HepG2 (cell line): Measurements from ENCODE around the gene MTR. TPM values are rescaled to one million over a fixed set of nuclear protein-coding genes. Genes with fewer than 3 reads are reported as not detected.

ENCODE experiments used
- ATAC-seq: fragments of 200-7000 bp; cut with Tn5 transposase; 3 replicates; pipeline ENCODE4 v1.9.1; 2020; ENCODE audit warnings: mild to moderate bottlenecking, moderate library complexity
- BruUV-seq: library from RNA; stranded (reverse); fragments of 400-500 nt; replicated peaks from 2 replicates; lab custom pipeline; 2021; lab: Mats Ljungman, UMichigan
- CTCF ChIA-PET: fragments of 300-600 bp; formaldehyde crosslinking; extraction: SDS; loops from one replicate; lab custom pipeline; 2021; ENCODE audit warnings: low total read pairs, inconsistent platforms, low intra/inter-chr PET ratio; lab: Yijun Ruan, JAX
- POLR2A ChIA-PET: fragments of 350-600 bp; sonication (Branson Sonifier 250); formaldehyde crosslinking; loops from one replicate; lab custom pipeline; 2020; ENCODE audit warnings: antibody characterized with exemption, inconsistent platforms; lab: Yijun Ruan, JAX
- DNase-seq: peaks from one replicate; pipeline ENCODE4 v3.0.0-alpha.2; 2015; ENCODE audit warnings: low spot score
- FAIRE-seq: peaks from 3 replicates; lab custom pipeline; 2011; peaks lifted over from hg19 to GRCh38; lab: Jason Lieb, UNC
- H2AFZ ChIP-seq: one replicate; pipeline ENCODE4 v1.6.1; 2011; ENCODE audit warnings: low read length, inconsistent platforms
- H3K27ac ChIP-seq: fragments of 300-600 bp; 3 replicates; pipeline ENCODE4 v1.8.0; 2011; ENCODE audit warnings: mixed run types, mild to moderate bottlenecking, mixed read lengths, low read length, inconsistent platforms; ENCODE audit not compliant: insufficient read depth; ENCODE audit errors: extremely low read length
- H3K27me3 ChIP-seq, 2 experiments: fragments of 200-600 bp in 1 of 2; 2 replicates in 1 of 2; 3 replicates in 1 of 2; pipeline versions ENCODE4 v1.6.0 to v1.8.0; 2011; ENCODE audit warnings: low read length in 2 of 2, mild to moderate bottlenecking in 2 of 2, moderate library complexity in 2 of 2, inconsistent platforms in 1 of 2; ENCODE audit not compliant: insufficient read depth in 2 of 2, control insufficient read depth in 1 of 2
- H3K36me3 ChIP-seq, 2 experiments: fragments of 200-600 bp in 1 of 2; replicated peaks in 1 of 2; 2 replicates in 1 of 2; 3 replicates in 1 of 2; pipeline versions ENCODE4 v1.5.1 to v1.8.0; 2011; ENCODE audit warnings: low read length in 2 of 2, inconsistent platforms in 1 of 2; ENCODE audit not compliant: insufficient read depth in 2 of 2, control insufficient read depth in 1 of 2
- H3K4me1 ChIP-seq: 2 replicates; pipeline ENCODE4 v1.5.1; 2012; ENCODE audit warnings: low read length, inconsistent platforms; ENCODE audit not compliant: insufficient read depth
- H3K4me2 ChIP-seq: 2 replicates; pipeline ENCODE4 v1.6.0; 2011; ENCODE audit warnings: low read depth, low read length, inconsistent platforms
- H3K4me3 ChIP-seq, 3 experiments: fragments of 200-600 bp in 1 of 3; sonication (generic), shearing (Covaris generic) in 1 of 3; replicated peaks in 1 of 3; 2 replicates each; pipeline ENCODE4 v1.5.1; 2011 to 2016; ENCODE audit warnings: low read length in 3 of 3, inconsistent platforms in 2 of 3, low read depth in 2 of 3, mild to moderate bottlenecking in 2 of 3, control low read depth in 1 of 3, mixed read lengths in 1 of 3; ENCODE audit not compliant: insufficient read depth in 1 of 3
- H3K79me2 ChIP-seq: one replicate; pipeline ENCODE4 v1.6.1; 2011; ENCODE audit warnings: low read length, inconsistent platforms; ENCODE audit not compliant: insufficient read depth
- H3K9ac ChIP-seq: 2 replicates; pipeline ENCODE4 v1.6.0; 2011; ENCODE audit warnings: mild to moderate bottlenecking, low read depth, low read length, inconsistent platforms; ENCODE audit not compliant: insufficient read depth
- H3K9me3 ChIP-seq: 2 replicates; pipeline ENCODE4 v1.5.1; 2012; ENCODE audit warnings: mild to moderate bottlenecking, low read length
- H4K20me1 ChIP-seq: 2 replicates; pipeline ENCODE4 v1.6.0; 2011; ENCODE audit warnings: inconsistent platforms, mild to moderate bottlenecking, low read length, moderate library complexity; ENCODE audit not compliant: insufficient read depth
- ATAD3A ChIP-seq: sonication (generic); formaldehyde crosslinking; IDR thresholded peaks from 2 replicates; pipeline ENCODE4 v1.4.0; 2020; ENCODE audit warnings: missing genetic modification reagents
- ATF7-NPFF ChIP-seq: sonication (generic); formaldehyde crosslinking; IDR thresholded peaks from 2 replicates; pipeline ENCODE4 v1.8.1; 2023; ENCODE audit warnings: mild to moderate bottlenecking, low read depth, missing genetic modification reagents, moderate library complexity
- EP300 ChIP-seq, 3 experiments: sonication (generic) in 1 of 3; formaldehyde crosslinking in 1 of 3; IDR thresholded peaks; 2 replicates each; pipeline versions ENCODE4 v1.5.1 to v1.6.1; 2011 to 2020; ENCODE audit warnings: low read depth in 2 of 3, low read length in 2 of 3, borderline replicate concordance in 1 of 3, improper control_type of control experiment in 1 of 3, mild to moderate bottlenecking in 1 of 3, missing genetic modification reagents in 1 of 3, moderate library complexity in 1 of 3
- KDM3A ChIP-seq: IDR thresholded peaks from 2 replicates; pipeline ENCODE4 v1.6.1; 2018; ENCODE audit warnings: low read depth, missing compliant biosample characterization
- PITX1 ChIP-seq: sonication (generic); formaldehyde crosslinking; IDR thresholded peaks from 2 replicates; pipeline ENCODE4 v1.5.1; 2020; ENCODE audit warnings: mild to moderate bottlenecking, missing genetic modification reagents
- RFX1 ChIP-seq: fragments of 450-650 bp; IDR thresholded peaks from 2 replicates; pipeline ENCODE4 v1.6.1; 2017
- SP140L ChIP-seq: sonication (generic); formaldehyde crosslinking; IDR thresholded peaks from 2 replicates; pipeline ENCODE4 v1.4.0; 2020; ENCODE audit warnings: missing genetic modification reagents, borderline replicate concordance
- ZNF552 ChIP-seq: sonication (generic); formaldehyde crosslinking; IDR thresholded peaks from 2 replicates; pipeline ENCODE4 v1.9.0; 2022; ENCODE audit warnings: missing genetic modification reagents, mild to moderate bottlenecking, borderline replicate concordance
- WGBS: methylation state at CpG from one replicate; pipeline ENCODE4 v1.1.6; 2017; ENCODE audit warnings: low lambda C conversion rate; 5-methylcytosine and 5-hydroxymethylcytosine counted together
- in situ Hi-C: cut with HindIII; loops from 2 replicates; pipeline ENCODE4 v1.10.0; 2017; ENCODE audit warnings: low pct_unique_long_range_greater_than_20kb; ENCODE audit not compliant: extremely low pct_ligation_motif_present
- intact Hi-C: fragments of 100-400 bp; cut with micrococcal nuclease; formaldehyde crosslinking; loops from one replicate; pipeline ENCODE4 v1.10.0; 2022; ENCODE audit not compliant: unreplicated experiment
- polyA plus RNA-seq, 8 experiments: library from polyadenylated mRNA; depleted of rRNA in 3 of 8; stranded (reverse) in 7 of 8; unstranded in 1 of 8; fragments of >200 nt; fragmentation: Illumina TruSeq in 4 of 8; extraction: Trizol in 4 of 8; gene quantifications; 2 replicates each; pipeline versions ENCODE4 v1.2.1 to v1.2.3, GENCODE V29; 2011 to 2016; ENCODE audit warnings: low read depth in 4 of 8, missing spikeins in 1 of 8, mixed read lengths in 1 of 8; ENCODE audit not compliant: insufficient read depth in 1 of 8
- total RNA-seq, 5 experiments: library from RNA; depleted of rRNA; stranded (reverse); fragments of >200 nt; fragmentation: Illumina TruSeq; extraction: Trizol; gene quantifications; 2 replicates each; pipeline ENCODE4 v1.2.3, GENCODE V29; 2016; ENCODE audit warnings: low read depth in 1 of 5
- TF ChIP-seq, protein P1 (sequence below): sonication (generic); formaldehyde crosslinking; conservative IDR thresholded peaks from 2 replicates; pipeline ENCODE4 v1.4.0; 2020; ENCODE audit warnings: missing genetic modification reagents
- TF ChIP-seq, protein P2 (sequence below): sonication (generic); formaldehyde crosslinking; conservative IDR thresholded peaks from 2 replicates; pipeline ENCODE4 v1.4.0; 2020; ENCODE audit warnings: missing genetic modification reagents
- TF ChIP-seq, protein P3 (sequence below): sonication (generic); formaldehyde crosslinking; IDR thresholded peaks from 2 replicates; pipeline ENCODE4 v1.4.0; 2020; ENCODE audit warnings: missing genetic modification reagents
- TF ChIP-seq, protein P4 (sequence below): sonication (generic); formaldehyde crosslinking; IDR thresholded peaks from 2 replicates; pipeline ENCODE4 v1.5.1; 2020; ENCODE audit warnings: mild to moderate bottlenecking, missing genetic modification reagents, borderline replicate concordance

Gene MTR
- total and polyA plus RNA-seq, 2 of the 13 experiments (the other 11 are each of a cell fraction or from before 2014, with no cell fraction given), result 16.3 to 36.1 TPM

DNA sequence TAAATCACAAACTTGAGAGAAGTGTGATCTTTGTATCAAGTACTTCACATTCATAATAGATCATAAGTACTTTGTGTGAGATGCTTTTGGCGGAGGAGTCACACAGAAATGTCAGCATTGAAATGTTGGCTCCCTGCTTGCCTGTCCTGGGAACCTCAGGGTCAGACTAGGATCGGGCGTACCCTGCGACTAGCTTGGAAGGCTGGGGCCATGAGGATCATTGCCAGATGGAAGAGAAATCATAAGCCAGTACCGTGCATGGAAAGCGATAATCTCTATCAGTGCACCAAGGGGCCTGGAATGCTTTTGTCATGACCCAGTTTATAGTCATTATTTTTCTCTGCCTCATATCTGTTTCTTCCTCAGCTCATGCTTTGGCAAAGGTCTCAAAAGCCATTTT, 35.5 kb downstream of the MTR start (continued):
- TF ChIP-seq RFX1, result no peak

DNA sequence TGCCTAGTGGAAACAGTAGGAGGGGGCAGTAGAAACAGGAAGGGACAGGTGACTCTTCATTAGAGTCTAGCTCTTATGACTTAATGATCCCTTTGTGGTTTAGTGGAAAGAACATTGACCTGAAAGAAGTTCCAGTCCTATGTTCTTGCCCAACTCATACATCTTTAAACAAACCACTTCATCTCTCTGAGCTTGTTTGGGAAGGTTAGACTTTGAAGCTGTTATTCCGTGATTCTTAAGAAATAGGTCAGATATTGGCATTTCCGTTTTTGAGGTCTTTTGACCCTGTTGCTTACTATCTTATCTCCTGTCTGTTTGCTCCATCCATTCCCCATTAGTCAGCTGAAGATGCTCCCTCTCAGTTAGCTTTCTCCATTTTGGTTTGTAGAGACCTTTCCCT, 38.5 kb downstream of the MTR start:
- peaks cover 23 to 80% of the 10 kb centered on the region in 2 experiments for H3K36me3 ChIP-seq
- FAIRE-seq (no peak), DNase-seq (peak; percentile 58), ATAC-seq (peak; percentile 31; the same call in 2 of the 3 replicates)
- H3K9ac ChIP-seq, result no peak overlapping the region
- no peaks in the 10 kb centered on the region for H3K27me3 ChIP-seq
- no peak overlapping the region for H3K4me3 ChIP-seq
- intact Hi-C loops (no loop called here), in situ Hi-C loops (no loop called here)
- 56% methylated on average over 2 of the region's 2 CpGs for WGBS
- POLR2A ChIA-PET, result interaction anchor here (0.5 to 2.4 kb wide), 5 partner anchors 9 to 39 kb away, joined by 3 to 12 read pairs (median 5); partner anchors contain the start of gene MTR
- no peak overlapping the region for H2AFZ ChIP-seq
- H4K20me1 ChIP-seq, result no peaks in the 10 kb centered on the region
- no TSS peak for BruUV-seq
- H3K4me2 ChIP-seq, result no peak overlapping the region
- peaks cover 19% of the 10 kb centered on the region for H3K4me1 ChIP-seq
- CTCF ChIA-PET, result no interaction called here
- no peak overlapping the region for H3K27ac ChIP-seq
- no peaks in the 10 kb centered on the region for H3K9me3 ChIP-seq
- no peaks in the 10 kb centered on the region for H3K79me2 ChIP-seq
- TF ChIP-seq PITX1 (CRISPR knock-in tag) (no peak), ATF7-NPFF (no peak), ATAD3A (CRISPR knock-in tag) (no peak), KDM3A (CRISPR knock-in tag) (no peak), ZNF552 (no peak), SP140L (CRISPR knock-in tag) (no peak), EP300 (IDR thresholded peaks at IDR 0.05; ENCODE audit: low read depth in 2 of 2, low read length in 2 of 2) (peak in 1 of 2 experiments; percentile 76; a peak in 2 of 4 replicates), EP300 (CRISPR knock-in tag; IDR thresholded peaks at IDR 0.05; ENCODE audit: borderline replicate concordance) (peak; percentile 67; the same call in 1 of the 2 replicates)
- TF ChIP-seq, protein P1, sequence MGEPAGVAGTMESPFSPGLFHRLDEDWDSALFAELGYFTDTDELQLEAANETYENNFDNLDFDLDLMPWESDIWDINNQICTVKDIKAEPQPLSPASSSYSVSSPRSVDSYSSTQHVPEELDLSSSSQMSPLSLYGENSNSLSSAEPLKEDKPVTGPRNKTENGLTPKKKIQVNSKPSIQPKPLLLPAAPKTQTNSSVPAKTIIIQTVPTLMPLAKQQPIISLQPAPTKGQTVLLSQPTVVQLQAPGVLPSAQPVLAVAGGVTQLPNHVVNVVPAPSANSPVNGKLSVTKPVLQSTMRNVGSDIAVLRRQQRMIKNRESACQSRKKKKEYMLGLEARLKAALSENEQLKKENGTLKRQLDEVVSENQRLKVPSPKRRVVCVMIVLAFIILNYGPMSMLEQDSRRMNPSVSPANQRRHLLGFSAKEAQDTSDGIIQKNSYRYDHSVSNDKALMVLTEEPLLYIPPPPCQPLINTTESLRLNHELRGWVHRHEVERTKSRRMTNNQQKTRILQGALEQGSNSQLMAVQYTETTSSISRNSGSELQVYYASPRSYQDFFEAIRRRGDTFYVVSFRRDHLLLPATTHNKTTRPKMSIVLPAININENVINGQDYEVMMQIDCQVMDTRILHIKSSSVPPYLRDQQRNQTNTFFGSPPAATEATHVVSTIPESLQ (CRISPR knock-in tag), result no peak
- TF ChIP-seq, protein P2, sequence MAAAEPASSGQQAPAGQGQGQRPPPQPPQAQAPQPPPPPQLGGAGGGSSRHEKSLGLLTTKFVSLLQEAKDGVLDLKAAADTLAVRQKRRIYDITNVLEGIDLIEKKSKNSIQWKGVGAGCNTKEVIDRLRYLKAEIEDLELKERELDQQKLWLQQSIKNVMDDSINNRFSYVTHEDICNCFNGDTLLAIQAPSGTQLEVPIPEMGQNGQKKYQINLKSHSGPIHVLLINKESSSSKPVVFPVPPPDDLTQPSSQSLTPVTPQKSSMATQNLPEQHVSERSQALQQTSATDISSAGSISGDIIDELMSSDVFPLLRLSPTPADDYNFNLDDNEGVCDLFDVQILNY, result no peak
- TF ChIP-seq, protein P3, sequence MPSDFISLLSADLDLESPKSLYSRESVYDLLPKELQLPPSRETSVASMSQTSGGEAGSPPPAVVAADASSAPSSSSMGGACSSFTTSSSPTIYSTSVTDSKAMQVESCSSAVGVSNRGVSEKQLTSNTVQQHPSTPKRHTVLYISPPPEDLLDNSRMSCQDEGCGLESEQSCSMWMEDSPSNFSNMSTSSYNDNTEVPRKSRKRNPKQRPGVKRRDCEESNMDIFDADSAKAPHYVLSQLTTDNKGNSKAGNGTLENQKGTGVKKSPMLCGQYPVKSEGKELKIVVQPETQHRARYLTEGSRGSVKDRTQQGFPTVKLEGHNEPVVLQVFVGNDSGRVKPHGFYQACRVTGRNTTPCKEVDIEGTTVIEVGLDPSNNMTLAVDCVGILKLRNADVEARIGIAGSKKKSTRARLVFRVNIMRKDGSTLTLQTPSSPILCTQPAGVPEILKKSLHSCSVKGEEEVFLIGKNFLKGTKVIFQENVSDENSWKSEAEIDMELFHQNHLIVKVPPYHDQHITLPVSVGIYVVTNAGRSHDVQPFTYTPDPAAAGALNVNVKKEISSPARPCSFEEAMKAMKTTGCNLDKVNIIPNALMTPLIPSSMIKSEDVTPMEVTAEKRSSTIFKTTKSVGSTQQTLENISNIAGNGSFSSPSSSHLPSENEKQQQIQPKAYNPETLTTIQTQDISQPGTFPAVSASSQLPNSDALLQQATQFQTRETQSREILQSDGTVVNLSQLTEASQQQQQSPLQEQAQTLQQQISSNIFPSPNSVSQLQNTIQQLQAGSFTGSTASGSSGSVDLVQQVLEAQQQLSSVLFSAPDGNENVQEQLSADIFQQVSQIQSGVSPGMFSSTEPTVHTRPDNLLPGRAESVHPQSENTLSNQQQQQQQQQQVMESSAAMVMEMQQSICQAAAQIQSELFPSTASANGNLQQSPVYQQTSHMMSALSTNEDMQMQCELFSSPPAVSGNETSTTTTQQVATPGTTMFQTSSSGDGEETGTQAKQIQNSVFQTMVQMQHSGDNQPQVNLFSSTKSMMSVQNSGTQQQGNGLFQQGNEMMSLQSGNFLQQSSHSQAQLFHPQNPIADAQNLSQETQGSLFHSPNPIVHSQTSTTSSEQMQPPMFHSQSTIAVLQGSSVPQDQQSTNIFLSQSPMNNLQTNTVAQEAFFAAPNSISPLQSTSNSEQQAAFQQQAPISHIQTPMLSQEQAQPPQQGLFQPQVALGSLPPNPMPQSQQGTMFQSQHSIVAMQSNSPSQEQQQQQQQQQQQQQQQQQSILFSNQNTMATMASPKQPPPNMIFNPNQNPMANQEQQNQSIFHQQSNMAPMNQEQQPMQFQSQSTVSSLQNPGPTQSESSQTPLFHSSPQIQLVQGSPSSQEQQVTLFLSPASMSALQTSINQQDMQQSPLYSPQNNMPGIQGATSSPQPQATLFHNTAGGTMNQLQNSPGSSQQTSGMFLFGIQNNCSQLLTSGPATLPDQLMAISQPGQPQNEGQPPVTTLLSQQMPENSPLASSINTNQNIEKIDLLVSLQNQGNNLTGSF (CRISPR knock-in tag), result no peak
- TF ChIP-seq, protein P4, sequence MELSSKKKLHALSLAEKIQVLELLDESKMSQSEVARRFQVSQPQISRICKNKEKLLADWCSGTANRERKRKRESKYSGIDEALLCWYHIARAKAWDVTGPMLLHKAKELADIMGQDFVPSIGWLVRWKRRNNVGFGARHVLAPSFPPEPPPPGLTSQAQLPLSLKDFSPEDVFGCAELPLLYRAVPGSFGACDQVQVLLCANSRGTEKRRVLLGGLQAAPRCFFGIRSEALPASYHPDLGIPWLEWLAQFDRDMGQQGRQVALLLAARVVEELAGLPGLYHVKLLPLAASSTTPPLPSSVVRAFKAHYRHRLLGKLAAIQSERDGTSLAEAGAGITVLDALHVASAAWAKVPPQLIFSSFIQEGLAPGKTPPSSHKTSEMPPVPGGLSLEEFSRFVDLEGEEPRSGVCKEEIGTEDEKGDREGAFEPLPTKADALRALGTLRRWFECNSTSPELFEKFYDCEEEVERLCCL, result no peak
